ENCODE results near the gene SYTL4.
"Not testable (repeated sequence)": the region's sequence is repeated elsewhere in the genome, so short reads cannot be mapped to it uniquely, and the experiment has no call there.

Gene SYTL4

DNA sequence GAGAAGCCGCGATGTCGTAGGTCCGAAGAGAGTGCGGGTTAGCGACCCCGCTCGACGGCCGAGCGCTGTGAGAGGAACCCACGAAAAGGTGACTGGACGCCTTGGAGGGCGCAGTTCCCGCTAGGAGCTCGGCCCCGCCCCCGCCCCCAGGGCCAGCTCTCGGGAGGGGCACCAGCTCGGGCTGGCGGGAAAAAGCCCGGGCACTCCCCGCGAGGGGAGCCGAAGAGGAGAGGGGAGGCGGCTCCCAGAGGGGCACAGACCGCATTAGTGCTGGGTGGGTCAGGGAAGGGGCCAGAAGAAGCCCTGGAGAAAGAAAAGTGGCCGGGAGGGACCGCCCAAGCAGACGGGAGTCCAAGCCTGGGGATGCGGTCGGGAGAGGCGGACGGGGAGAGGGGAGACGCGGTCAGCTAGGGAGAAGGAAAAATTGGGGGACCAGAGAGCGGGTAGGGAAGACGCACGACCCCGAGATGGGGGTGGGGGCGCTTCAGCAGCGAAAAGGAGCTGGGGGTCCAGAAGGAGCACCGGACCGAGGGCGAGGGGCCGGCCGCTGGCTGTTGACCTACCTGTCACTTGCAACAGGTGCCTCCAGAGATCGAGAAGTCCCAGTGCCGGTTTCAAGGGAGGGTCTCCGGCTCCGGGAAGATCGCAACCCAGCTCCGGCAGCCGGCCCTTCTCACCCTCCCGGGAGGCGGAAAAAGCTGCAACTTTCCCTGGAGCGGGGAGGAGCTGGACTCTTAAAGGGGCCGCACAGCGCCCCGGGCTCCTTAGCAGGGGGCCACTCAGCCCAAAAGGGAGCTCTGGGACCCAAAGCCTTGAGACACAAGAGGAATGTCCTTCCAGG is at the start of gene SYTL4:
Gene SYTL4, minus strand, starts transcription at position 681 of the 841 bp plus-strand sequence. CDS start 30,084 bp downstream, outside the sequence.
- DNase-seq (ENCODE audit: low read depth in 3 of 3) = no peak

- DNase-seq (ENCODE audit: low read depth in 3 of 3) = not testable (repeated sequence)
Observed at GRCh38 chrX:100769439-100769838, 37.5 kb upstream of the SYTL4 start.

DNA sequence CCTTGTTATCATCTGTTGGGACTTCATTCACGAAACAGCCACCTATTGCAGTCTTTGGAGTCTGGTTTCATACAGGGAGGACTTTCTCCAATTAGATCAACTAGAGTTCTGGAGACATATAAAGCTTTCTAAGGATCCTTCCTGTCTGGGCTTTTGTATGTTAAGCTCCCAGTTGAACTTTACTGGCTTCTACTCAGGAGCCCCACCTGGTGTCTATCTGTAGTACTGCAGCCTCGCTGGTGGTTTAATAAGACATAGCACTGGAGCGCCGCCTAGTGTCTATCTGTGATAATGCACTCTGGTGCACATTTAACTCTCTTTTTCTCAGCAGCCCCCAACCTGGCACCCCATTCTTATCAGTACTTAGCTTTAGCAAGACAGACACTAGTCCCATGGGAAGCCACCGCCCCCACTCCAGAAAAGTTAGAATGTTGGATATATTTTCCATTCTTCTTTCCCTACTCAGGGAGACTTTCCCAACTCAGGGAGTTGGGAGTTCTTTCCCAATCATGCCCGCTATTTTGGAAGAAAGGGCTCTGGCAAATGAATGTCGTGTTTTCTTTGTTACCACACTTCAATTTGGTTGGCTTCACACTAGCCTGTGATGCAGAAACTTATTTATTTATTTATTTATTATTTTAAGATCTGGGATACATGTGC is 36.9 kb upstream of the SYTL4 start:
- DNase-seq (ENCODE audit: low read depth in 3 of 3) = peak; percentile 53 to 80 (median 77)

DNA sequence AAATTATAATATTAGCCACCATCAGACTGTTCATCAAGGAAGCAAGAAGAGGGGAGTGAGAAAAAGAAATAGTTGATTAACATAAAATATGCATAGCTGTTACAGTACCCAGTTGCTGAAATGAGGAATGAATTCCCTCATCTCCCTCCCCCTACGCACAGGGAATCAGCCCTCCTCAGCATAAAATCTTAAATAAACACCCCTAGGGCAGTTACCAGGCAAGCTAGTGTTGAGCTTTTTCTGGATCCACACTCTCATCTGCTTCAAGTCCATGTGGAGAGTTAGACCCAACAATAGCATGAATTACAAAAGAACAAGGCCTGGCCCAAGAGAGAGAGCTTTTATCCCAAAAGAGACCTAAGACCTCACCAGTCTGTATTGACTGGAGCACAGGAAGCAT is 19.0 kb upstream of the SYTL4 start:
- DNase-seq (ENCODE audit: low read depth in 3 of 3) = no peak

- no peak for DNase-seq (ENCODE audit: low read depth in 3 of 3)
Observed at GRCh38 chrX:100748108-100748507, 16.2 kb upstream of the SYTL4 start.

GRCh38 chrX:100747703-100748102 is 15.8 kb upstream of the SYTL4 start:
- no peak for DNase-seq (ENCODE audit: low read depth in 3 of 3)

DNA sequence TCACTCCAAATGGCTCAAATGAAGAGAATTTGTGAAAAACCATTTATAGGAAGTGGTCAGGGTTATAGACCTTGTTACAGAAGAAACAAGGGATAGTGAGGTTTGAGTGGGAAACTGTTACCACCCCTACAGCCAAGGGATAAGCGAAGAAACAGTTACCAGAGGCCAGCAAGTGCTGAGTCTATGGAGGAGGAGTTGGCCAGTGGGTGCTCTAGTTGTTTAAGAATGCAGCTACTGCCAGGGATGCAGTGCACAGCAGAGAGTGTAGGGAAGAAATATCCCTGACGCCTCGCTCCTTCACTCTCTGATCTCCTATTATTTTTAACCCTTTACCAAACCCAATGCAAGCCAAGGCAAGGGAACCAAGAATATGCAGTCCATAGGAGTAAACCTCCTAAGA is 15.2 kb upstream of the SYTL4 start:
- DNase-seq (ENCODE audit: low read depth in 3 of 3) = no peak

GRCh38 chrX:100745806-100746537 is 14.1 kb upstream of the SYTL4 start:
- no peak for DNase-seq (ENCODE audit: low read depth in 3 of 3)

DNA sequence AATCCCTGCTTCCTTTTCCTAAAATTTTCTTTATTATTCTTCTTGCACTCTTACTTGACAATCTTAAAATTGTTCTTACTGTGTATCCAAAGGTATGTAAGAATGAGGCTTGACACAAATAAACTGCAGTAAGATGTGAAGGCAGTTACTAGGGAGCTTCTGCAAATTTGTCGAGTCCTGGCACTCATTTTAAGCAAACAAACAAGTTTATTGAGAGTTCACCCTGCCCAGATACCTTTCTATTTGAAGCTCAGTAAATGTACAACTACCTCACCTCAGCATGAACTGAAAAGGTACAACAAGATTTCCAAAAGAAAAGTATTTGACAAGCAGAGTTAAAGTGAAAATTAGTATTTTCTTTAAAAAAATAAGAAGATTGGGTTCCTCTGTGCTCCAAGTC is 13.3 kb upstream of the SYTL4 start:
- DNase-seq (ENCODE audit: low read depth in 3 of 3) = no peak

DNA sequence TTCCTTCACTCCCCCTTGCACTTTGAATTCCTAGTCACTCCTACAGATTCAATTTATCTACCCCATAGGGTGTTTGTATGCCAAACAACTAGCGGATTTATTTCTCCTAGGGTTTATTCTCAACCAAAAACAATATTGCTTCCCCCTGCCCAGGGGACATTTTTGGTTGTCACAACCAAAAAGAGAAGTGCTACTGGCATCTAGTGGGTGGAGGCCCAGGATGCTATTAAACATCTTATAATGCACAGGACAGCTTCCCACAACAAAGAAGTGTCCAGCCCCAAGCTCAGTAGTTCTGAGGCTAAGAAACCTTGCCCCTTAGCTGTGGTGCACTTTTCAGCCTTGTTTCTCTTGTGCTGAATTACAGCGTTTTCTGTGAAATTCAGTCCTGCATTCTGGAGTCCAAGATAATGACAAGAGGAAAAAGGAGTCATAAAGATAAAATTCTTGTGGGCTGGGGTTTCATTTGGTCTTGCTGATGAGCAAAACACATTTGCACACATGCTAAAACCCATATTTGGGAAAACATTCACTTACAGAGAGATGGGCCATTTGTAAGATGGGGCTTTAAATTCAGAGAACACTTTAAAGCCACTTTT is 11.2 kb upstream of the SYTL4 start:
- DNase-seq (ENCODE audit: low read depth in 3 of 3) = no peak

DNA sequence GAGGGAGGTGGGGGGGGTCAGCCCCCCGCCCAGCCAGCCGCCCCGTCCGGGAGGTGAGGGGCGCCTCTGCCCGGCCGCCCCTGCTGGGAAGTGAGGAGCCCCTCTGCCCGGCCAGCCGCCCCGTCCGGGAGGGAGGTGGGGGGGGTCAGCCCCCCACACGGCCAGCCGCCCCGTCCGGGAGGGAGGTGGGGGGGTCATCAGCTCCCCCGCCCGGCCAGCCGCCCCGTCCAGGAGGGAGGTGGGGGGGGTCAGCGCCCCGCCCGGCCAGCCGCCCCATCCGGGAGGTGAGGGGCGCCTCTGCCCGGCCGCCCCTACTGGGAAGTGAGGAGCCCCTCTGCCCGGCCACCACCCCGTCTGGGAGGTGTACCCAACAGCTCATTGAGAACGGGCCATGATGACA is 7.9 kb downstream of the SYTL4 start:
- not testable (repeated sequence) for DNase-seq (ENCODE audit: low read depth in 3 of 3)

GRCh38 chrX:100721328-100721727 is 10.6 kb downstream of the SYTL4 start:
- DNase-seq (ENCODE audit: low read depth in 3 of 3) = no peak

GRCh38 chrX:100720301-100720700 is 11.6 kb downstream of the SYTL4 start:
- no peak for DNase-seq (ENCODE audit: low read depth in 3 of 3)

DNA sequence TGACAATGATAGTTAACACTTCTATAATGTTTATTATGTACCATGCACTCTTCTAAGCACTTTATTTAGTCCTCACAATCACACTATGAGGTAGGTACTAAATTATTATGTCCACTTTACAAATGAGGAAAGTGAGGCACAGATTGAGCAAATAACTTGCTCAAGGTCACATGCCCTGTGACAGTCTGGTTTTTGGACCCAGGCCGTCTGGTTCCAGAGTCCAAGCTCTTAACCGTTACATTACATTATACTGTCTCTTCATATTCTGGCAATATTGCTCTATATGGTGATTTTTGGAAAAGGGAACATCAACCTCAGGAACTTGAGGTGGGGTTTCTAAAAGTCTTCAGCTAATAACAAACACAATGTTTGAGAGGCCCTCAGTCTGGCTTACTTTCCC is 12.8 kb downstream of the SYTL4 start:
- DNase-seq (ENCODE audit: low read depth in 3 of 3) = no peak

- no peak for DNase-seq (ENCODE audit: low read depth in 3 of 3)
Observed at GRCh38 chrX:100717363-100717762, 14.6 kb downstream of the SYTL4 start.

GRCh38 chrX:100710816-100711215 is 21.1 kb downstream of the SYTL4 start:
- no peak for DNase-seq (ENCODE audit: low read depth in 3 of 3)

DNA sequence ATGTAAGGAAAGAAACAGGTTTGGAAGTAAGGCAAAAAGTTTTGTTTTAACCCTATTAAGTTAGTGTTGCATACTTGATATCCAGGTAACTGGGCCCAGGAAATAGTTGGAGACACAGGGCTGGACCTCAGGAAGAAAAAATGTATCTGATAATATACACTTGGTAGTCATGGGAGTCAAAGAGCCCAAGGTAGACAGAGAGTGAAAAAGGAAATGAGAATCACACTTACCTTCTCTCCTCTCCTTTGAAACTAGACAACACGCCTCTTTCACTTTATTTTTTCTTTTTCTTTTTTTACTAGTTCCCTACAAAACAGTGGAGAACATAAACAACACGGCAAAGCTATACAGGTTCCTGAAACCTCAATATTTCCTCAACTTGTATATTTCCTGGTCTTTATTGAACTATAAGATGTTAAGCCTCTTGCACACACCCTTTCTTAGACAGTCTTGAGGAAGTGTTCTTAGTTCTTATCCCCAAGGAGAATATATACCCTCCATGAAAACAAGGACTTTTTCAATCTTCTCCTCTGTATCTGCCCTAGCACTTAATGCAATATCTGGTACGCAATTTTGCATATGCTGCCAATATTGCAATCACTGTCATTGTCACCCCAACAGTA is 27.2 kb downstream of the SYTL4 start:
- no peak for DNase-seq (ENCODE audit: low read depth in 3 of 3)

GRCh38 chrX:100700809-100701208 is 31.1 kb downstream of the SYTL4 start:
- no peak for DNase-seq (ENCODE audit: low read depth in 3 of 3)

- no peak for DNase-seq (ENCODE audit: low read depth in 3 of 3)
Observed at GRCh38 chrX:100698551-100698950, 33.4 kb downstream of the SYTL4 start.

DNA sequence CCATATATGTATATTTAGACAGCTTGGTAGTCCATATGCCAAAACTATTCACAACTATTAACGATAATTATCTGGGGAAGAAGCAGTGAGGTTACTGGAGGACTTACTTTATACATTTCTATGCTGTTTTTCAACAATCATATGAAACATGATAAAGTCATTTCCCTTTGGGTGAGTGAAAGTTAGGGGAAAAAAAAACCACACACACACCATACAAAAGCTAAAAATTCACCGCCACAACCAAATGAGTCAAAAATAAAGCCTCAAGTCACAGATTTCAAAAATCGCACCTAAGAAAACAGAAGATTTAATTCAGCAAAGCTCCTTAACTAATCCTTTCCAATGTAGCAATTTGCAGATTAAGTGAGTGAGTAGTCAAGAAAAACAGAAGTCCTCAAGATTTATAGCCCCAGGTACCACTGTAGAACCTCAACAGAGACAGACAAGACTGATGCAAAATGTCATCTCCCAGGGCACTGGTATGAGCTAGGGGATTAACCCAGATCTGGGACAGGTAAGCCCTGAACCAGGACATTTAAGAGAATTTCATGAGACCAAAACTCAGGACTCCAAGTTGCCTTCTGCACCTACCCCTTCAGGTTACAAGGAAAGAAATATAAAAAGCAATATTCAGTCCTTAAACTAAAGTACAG is 35.1 kb downstream of the SYTL4 start:
- DNase-seq (ENCODE audit: low read depth in 3 of 3) = no peak

DNA sequence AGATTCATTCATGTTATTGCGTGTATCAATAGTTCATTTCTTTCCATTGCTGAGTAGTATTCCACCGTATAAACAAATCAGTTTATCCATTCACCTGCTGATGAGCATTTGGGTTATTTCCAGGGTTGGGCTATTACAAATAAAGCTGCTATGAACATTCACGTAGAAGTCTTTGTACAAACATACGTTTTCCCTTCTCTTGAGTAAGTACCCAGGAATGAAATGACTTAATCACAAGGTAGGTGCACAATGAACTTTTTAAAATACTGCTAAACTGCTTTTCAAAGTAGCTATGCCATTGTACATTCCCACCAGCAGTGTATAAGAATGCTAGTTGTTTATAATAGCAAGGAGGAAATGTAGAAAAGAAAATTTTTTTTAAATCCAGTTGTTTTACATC is 35.9 kb downstream of the SYTL4 start:
- no peak for DNase-seq (ENCODE audit: low read depth in 3 of 3)

Measured in stimulated activated CD4-positive, alpha-beta T cell treated with anti-CD3 and anti-CD28 coated beads, TNF-alpha, amount 100 ng/mL, for 24 hours (primary cell).